GM21529 (cell line): ENCODE results near the gene CANX.
A peak's percentile ranks its signal among the peaks of the same experiment; 100 is the strongest.

Experiments used
- ATAC-seq: cut with Tn5 transposase; IDR thresholded peaks from one replicate; pipeline ENCODE4 v1.9.1; 2021; ENCODE audit not compliant: unreplicated experiment

The CANX gene

DNA sequence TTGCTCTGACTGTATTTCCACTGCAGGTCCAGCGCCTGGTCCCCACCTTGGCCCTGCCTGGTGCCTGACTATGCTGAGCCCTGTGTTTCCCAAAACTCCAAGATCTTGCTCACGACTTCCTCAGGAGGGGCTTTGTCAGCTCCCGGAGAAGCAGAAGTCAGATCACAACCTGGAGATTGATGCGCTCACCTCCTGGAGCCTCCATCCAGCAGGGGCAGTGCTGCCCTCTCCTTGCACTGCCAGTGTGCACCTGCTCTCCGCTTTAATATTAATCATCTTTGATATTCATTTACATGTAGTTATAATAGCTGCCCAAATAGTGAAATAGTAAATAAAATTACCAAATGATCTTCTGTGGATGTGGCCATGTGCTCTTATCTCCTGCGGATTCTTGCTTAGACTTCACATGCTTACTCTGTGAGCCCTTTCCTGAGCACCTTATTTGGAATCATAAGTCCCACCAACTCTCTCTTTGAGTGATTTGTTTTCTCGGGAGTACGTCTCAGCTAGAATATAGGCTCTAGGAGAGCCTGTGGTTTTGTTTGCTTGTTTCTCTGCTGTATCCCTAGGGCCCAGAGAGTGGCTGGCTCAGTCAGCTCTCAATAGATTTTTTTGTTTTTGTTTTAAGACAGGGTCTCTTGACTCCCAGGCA, 51.2 kb downstream of the CANX start:
- no peak for ATAC-seq

DNA sequence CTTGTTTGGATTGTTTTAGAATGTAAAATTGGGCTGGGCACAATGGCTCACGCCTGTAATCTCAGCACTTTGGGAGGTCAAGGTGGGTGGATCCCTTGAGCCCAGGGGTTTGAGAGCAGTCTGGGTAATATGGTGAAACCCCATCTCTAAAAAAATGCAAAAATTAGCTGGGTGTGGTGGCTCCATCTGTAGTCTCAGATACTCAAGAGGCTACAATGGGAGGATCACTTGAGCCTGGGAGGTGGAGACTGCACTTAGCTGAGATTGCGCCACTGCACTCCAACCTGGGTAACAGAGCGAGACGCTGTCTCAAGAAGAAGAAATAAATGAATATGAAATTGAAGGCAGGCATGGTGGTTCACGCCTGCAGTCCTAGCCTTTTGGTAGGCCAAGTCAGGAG, 55.2 kb downstream of the CANX start:
- no peak for ATAC-seq

- ATAC-seq = no peak
Observed at GRCh38 chr5:179755022-179755421, 56.3 kb downstream of the CANX start.

DNA sequence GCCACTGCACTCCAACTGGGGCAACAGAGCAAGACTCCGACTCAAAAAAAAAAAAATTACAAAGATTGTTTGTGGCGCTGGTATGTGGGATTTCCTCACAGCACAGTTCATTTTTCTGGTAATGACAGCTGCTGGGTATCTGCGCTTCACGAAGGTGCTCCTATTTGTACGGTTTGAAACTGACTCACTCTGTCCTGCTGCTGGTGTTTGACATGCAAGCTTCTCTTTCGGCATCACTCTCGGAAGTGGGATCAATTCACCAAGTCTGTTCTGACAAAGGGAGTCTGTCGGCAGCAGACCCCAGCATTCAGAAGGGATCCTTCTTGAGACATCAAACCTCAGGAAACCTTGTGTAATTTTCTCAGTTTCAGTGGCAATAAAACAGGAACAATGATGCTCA, 60.2 kb downstream of the CANX start:
- ATAC-seq = no peak

GRCh38 chr5:179759581-179760551, 61.1 kb downstream of the CANX start:
- peak; percentile 62 for ATAC-seq

GRCh38 chr5:179762079-179762780, 63.5 kb downstream of the CANX start:
- peak; percentile 43 for ATAC-seq

DNA sequence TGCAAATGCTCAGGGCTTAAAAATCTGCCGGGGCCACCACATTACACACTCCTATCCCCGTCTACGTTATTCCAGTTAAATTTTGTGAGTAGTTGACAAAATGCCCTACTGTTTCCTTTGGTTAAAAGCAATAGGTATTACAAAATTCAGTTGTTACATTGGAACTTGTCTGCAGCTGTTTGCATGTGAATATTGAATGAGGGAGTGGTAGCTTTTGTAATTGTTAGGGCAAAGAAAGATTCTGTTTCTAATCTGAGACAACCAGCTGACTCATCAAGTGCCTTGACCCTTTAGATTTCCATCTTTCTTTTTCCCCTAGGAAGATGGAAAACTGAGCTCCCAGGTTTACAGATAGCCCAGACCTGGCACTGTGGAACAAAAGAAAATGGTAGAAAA, 64.0 kb downstream of the CANX start:
- no peak for ATAC-seq

DNA sequence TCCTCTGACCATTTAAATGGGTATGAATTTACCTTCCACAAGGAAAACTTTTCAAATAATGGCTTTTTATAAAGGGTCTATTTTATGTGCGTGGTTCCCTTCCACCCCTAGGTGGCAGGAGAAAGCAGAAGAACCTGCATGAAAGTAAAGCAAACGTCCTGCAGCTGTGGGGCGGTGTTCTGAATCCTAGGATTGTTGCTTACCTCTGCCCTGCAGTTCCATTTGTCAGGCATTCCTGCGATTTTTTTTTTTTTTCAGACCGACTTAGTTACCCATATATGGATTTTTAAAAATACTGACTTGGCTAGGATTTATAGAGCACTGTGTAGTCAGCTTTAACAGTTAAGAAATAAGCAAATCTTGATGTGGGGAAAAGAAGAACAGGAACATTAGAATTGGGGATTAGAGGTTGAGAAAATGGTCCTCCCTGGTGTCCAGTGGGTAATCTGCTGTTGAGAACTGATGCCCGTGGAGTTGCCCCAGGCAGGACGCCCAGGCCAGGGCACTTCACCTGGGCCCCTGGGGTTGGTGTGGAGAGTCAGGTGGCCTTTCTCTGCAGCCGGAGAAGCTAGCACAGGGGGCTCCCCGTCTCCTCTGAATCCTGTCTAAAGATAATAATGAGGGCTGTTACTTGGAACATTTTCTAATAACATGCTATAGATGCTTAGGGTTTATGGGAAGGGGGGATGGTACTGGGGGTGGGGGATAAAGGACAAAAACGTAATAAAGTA, 64.6 kb downstream of the CANX start:
- no peak for ATAC-seq

- no peak for ATAC-seq
Observed at GRCh38 chr5:179764056-179764455, 65.3 kb downstream of the CANX start.

- ATAC-seq = no peak
Observed at GRCh38 chr5:179765400-179765799, 66.6 kb downstream of the CANX start.

DNA sequence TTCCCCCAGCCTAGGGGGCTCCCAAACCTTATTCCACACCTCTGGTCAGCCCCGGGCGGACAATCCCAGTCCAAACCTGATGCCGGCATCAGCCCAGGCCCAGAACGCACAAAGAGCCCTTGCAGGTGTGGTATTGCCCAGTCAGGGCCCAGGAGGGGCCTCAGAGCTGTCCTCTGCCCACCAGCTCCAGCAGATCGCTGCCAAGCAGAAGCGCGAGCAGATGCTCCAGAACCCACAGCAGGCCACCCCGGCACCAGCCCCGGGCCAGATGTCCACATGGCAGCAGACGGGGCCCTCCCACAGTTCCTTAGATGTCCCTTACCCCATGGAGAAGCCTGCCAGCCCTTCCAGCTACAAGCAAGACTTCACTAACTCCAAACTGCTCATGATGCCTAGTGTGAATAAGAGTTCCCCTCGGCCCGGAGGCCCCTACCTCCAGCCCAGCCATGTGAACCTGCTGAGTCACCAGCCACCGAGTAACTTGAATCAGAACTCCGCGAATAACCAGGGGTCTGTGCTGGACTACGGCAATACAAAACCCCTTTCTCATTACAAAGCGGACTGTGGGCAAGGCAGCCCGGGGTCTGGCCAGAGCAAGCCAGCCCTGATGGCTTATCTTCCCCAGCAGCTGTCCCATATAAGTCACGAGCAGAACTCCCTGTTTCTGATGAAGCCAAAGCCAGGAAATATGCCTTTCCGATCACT, 67.4 kb downstream of the CANX start:
- ATAC-seq = no peak

GRCh38 chr5:179766726-179767455, 68.1 kb downstream of the CANX start:
- ATAC-seq = no peak

GRCh38 chr5:179767496-179768100, 68.8 kb downstream of the CANX start:
- ATAC-seq = no peak

- no peak for ATAC-seq
Observed at GRCh38 chr5:179768326-179769085, 69.7 kb downstream of the CANX start.

DNA sequence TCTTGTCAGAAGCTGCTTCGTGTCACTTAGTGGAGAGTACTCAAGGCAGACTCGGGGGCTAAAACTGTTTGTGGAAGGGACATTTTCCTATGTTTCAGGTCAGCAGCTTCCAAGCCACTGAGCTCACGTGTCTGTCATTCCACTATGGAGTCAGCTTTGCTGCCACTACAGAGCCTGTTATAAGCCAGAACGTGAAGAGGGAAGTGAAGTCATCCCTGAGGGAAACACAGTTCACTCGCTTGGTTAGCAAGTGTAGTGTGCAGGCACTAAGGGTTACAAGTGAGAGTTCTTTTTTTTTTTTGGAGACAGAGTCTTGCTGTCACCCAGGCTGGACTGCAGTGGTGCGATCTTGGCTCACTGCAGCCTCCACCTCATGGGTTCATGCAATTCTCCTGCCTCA, 70.5 kb downstream of the CANX start:
- ATAC-seq = no peak

GRCh38 chr5:179769796-179770195, 71.0 kb downstream of the CANX start:
- no peak for ATAC-seq

DNA sequence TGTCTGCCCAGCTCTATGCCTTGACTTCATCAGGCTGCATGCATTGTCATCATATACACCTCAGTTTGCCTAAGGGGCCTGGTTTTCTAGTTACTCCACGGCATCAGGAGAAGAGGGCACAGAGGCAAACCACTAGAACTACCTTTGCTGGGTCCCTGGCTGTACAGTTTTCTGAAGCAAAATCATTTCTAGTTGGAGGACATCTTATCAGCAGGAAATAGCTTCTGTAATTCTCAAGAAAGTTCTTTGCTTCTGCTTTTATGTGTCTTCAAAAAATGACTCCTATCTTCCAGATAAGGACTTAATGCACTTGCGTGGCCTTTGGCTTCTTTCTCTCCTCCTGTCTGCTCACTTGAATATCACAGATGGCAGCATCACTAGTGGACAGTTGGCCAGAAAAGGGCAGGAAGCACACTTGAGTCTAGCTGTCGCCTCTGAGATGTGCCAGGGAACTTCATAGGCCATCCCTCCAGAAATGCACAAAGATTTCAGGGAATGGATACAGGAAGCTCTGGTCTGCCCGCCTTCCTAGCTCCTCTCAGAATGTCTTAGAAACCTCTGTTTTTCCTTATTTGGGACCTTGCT, 72.6 kb downstream of the CANX start:
- no peak for ATAC-seq

DNA sequence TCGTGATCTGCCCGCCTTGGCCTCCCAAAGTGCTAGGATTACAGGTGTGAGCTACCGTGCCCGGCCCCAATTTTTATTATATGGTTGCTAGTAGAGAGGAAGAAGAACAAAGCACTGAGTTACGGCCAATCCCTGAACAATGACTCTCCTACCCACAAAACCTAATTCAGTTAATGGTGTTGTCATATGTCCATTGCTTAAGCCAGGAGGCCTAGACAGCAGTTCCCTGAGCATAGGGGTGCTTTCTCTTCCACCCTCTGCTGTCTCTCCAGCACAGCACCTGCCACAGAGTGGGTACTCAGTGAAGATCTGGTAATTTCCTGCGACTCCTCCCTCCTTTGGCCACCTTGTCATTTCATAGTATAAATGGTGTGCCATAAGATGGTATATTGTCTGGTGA, 73.6 kb downstream of the CANX start:
- no peak for ATAC-seq
